Suprapubic skin (tissue), 4 donors: ENCODE measurements around the gene MCCC2. TPM values are rescaled to one million over a fixed set of nuclear protein-coding genes. Genes with fewer than 3 reads are reported as not detected.

Source experiments
- DNase-seq, 2 donors: peaks; one replicate each; pipeline ENCODE4 v3.0.0-alpha.2; 2019; ENCODE audit warnings: low spot score in 2 of 2
- H3K27ac ChIP-seq: fragments of 200-600 bp; sonication (generic); one replicate; pipeline ENCODE4 v1.5.1; 2019
- H3K27me3 ChIP-seq: fragments of 200-600 bp; sonication (generic); one replicate; pipeline ENCODE4 v1.5.1; 2019
- H3K36me3 ChIP-seq: fragments of 200-600 bp; sonication (generic); one replicate; pipeline ENCODE4 v1.5.1; 2019
- H3K4me1 ChIP-seq: fragments of 200-600 bp; sonication (generic); one replicate; pipeline ENCODE4 v1.5.1; 2019
- H3K4me3 ChIP-seq: fragments of 200-600 bp; sonication (generic); one replicate; pipeline ENCODE4 v1.5.1; 2019; ENCODE audit warnings: mild to moderate bottlenecking
- H3K9me3 ChIP-seq: fragments of 200-600 bp; sonication (generic); one replicate; pipeline ENCODE4 v1.5.1; 2019
- EP300 ChIP-seq: sonication (generic); formaldehyde crosslinking; IDR thresholded peaks from one replicate; pipeline ENCODE4 v1.6.1; 2017; ENCODE audit warnings: antibody characterized with exemption
- POLR2A ChIP-seq, 2 donors: fragments of 450-650 bp; IDR thresholded peaks; one replicate each; pipeline ENCODE4 v1.6.1; 2017; ENCODE audit warnings: antibody characterized with exemption in 2 of 2, mild to moderate bottlenecking in 2 of 2, moderate library complexity in 2 of 2
- POLR2AphosphoS5 ChIP-seq, 3 donors: sonication (generic); formaldehyde crosslinking; IDR thresholded peaks; one replicate each; pipeline ENCODE4 v1.6.1; 2017; ENCODE audit warnings: antibody characterized with exemption in 3 of 3
- WGBS: methylation state at CpG from one replicate; pipeline ENCODE4 v1.1.5; 2018; 5-methylcytosine and 5-hydroxymethylcytosine counted together
- total RNA-seq, 4 donors: library from RNA; depleted of rRNA; stranded (reverse); fragments of >200 nt; gene quantifications; one replicate each; pipeline ENCODE4 v1.1.0, GENCODE V29; 2016
- TF ChIP-seq, protein P1 (sequence below), 2 donors: fragments of 200-600 bp in 1 of 2; fragments of 450-650 bp in 1 of 2; sonication (generic) in 1 of 2; IDR thresholded peaks; one replicate each; pipeline ENCODE4 v1.5.1; 2016 to 2019; ENCODE audit warnings: antibody characterized with exemption in 2 of 2, mild to moderate bottlenecking in 1 of 2, moderate library complexity in 1 of 2

Gene MCCC2
- total RNA-seq, 4 donors from 2014 or later, result 21.4 to 50.0 (median 35.8) TPM

DNA sequence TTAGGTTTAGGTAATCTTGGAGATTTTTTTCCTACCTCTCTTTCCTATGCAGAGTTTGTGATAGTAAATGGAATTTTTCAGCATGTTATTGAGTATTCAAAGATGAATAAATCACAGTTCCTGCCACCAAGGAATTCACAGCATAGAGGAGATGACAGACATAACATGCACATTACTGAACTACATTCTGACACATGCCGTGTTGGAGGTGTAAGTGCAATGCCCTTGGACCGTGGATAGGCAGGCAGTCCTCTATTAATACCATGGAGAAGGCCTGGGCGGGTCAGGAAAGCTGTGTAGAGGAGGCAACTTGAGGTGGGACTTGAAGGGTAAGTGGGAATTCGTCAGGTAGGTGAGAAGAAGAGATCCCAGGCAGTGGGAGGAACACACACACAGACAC lies 43.9 kb downstream of the MCCC2 start:
- TF ChIP-seq POLR2AphosphoS5 (IDR thresholded peaks at IDR 0.05) (no peak), POLR2A (IDR thresholded peaks at IDR 0.05) (no peak), EP300 (no peak)
- TF ChIP-seq, protein P1, sequence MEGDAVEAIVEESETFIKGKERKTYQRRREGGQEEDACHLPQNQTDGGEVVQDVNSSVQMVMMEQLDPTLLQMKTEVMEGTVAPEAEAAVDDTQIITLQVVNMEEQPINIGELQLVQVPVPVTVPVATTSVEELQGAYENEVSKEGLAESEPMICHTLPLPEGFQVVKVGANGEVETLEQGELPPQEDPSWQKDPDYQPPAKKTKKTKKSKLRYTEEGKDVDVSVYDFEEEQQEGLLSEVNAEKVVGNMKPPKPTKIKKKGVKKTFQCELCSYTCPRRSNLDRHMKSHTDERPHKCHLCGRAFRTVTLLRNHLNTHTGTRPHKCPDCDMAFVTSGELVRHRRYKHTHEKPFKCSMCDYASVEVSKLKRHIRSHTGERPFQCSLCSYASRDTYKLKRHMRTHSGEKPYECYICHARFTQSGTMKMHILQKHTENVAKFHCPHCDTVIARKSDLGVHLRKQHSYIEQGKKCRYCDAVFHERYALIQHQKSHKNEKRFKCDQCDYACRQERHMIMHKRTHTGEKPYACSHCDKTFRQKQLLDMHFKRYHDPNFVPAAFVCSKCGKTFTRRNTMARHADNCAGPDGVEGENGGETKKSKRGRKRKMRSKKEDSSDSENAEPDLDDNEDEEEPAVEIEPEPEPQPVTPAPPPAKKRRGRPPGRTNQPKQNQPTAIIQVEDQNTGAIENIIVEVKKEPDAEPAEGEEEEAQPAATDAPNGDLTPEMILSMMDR (IDR thresholded peaks at IDR 0.05), result no peak
- Histone ChIP-seq H3K9me3 (no peaks in the 10 kb centered on the region), H3K36me3 (peaks cover 32% of the 10 kb centered on the region), H3K27me3 (no peaks in the 10 kb centered on the region), H3K4me3 (no peak overlapping the region), H3K4me1 (no peaks in the 10 kb centered on the region), H3K27ac (no peak overlapping the region)
- DNase-seq, result no peak
- WGBS, result 80% methylated on average over 4 of the region's 4 CpGs

DNA sequence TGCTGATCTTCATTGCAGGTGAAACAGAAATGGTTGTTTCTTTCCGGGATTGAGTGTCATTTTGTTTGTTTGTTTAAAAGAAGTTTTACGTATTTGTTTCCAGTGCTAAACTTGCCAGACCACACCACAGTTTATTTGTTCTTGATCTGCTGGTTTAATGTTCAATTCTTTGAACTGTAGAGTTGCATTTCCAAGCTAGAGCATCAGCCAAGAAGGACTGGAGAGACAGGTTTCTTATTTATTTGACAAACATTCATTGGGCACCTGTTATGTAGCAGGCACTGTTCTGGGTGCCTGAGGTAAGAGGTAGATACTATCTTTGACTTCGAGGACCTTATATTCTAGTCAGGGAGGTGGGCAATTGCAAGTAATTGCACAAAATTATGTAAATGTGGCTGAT lies 45.0 kb downstream of the MCCC2 start:
- H3K4me3 ChIP-seq, result no peak overlapping the region
- DNase-seq, result no peak
- H3K36me3 ChIP-seq, result peaks cover 40% of the 10 kb centered on the region
- H3K27me3 ChIP-seq, result no peaks in the 10 kb centered on the region
- H3K9me3 ChIP-seq, result no peaks in the 10 kb centered on the region
- H3K27ac ChIP-seq, result no peak overlapping the region
- no peaks in the 10 kb centered on the region for H3K4me1 ChIP-seq
- 73% methylated on average over 3 of the region's 3 CpGs for WGBS
- TF ChIP-seq, protein P1 (IDR thresholded peaks at IDR 0.05), result no peak
- TF ChIP-seq EP300, result no peak
- TF ChIP-seq POLR2A (IDR thresholded peaks at IDR 0.05), result no peak
- no peak for TF ChIP-seq POLR2AphosphoS5 (IDR thresholded peaks at IDR 0.05)

DNA sequence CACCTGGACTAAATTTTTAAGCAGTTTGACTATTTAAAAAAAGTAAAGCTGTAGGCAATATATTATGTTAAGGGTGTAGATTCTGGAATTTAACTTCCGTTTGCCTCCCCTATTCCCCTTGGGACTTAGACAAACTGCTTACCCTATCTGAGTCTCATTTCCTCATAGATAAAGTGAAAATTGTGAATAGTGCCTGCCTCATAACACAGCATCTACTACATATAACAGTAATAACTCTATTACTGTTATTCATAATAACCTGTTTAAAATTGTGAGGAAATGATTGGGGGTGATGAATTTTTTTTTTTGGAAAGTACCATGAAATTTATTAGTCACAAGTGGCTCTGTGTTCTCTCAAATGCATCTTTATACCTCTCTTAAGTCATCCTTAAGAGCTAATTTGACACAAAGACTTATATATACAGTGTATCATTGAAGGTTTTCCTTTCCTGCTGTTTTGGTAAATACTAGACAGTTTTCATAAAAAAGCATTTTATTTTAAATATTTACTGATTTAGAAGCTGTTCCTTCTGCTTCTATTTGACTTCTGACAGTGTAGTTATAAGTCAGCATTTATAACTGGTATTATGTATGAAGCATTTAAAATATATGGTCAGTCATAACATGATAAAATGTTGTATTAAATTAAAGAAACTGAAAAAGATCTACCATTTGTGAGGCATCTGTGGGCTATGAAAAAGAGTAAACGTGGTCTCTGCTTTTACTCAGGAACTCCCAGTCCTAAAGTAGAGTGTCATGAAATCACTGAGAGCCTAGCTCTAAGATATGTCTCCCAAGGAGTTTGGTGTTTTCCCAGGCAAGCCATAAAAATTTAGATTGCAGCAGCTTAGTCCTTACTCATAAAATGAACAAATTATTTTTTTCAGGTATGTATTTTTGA lies 46.4 kb downstream of the MCCC2 start:
- TF ChIP-seq, protein P1 (IDR thresholded peaks at IDR 0.05), result no peak
- TF ChIP-seq EP300, result no peak
- TF ChIP-seq POLR2A (IDR thresholded peaks at IDR 0.05), result no peak
- no peak for TF ChIP-seq POLR2AphosphoS5 (IDR thresholded peaks at IDR 0.05)
- no peak for DNase-seq
- Histone ChIP-seq H3K9me3 (no peaks in the 10 kb centered on the region), H3K27me3 (no peaks in the 10 kb centered on the region), H3K36me3 (peaks cover 52% of the 10 kb centered on the region), H3K4me1 (no peaks in the 10 kb centered on the region), H3K4me3 (no peak overlapping the region), H3K27ac (no peak overlapping the region)
- WGBS, result 73% methylated on average over 2 of the region's 2 CpGs

DNA sequence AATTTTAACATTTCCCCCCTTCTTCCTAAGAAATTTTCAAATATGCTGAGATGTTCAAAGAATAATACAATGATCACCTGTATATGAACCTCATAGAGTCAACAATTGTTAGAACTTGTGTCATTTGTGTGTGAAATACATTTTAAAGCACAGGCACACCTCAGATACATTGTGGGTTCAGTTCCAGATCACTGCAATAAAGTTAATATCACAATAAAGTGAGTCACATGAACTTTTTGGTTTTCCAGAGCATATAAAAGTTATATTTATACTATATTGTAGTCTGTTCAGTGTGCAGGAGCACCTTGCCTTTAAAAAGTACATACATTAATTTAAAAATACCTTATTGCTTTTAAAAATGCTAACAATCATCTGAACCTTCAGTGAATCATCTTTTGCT lies 50.0 kb downstream of the MCCC2 start:
- Histone ChIP-seq H3K36me3 (peaks cover 71% of the 10 kb centered on the region), H3K27me3 (no peaks in the 10 kb centered on the region), H3K4me3 (no peak overlapping the region), H3K9me3 (no peaks in the 10 kb centered on the region), H3K27ac (no peak overlapping the region), H3K4me1 (no peaks in the 10 kb centered on the region)
- TF ChIP-seq POLR2A (IDR thresholded peaks at IDR 0.05) (no peak), EP300 (no peak), POLR2AphosphoS5 (IDR thresholded peaks at IDR 0.05) (no peak)
- TF ChIP-seq, protein P1 (IDR thresholded peaks at IDR 0.05), result no peak
- no peak for DNase-seq

DNA sequence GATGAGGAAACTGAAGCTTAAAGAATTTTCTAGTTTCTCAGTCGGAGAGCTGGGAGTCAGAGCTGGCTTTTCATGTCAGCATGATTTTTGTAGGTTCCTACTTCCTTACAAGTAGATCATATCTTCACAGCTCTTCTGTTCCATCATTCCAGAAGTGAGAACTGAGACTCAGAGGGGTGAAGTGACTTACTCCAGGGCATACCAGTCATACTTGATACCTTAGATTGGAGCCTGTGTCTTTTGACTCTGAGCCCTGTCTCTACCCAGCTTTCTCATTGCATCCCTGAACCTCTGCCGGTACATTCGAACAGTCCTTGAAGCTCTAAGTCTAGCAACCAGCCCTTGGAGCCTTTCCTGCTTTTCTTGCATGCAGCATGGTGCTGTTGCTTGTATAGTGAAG lies 53.3 kb downstream of the MCCC2 start:
- WGBS, result 93% methylated on average over 3 of the region's 3 CpGs
- H3K4me3 ChIP-seq, result no peak overlapping the region
- peaks cover 70% of the 10 kb centered on the region for H3K36me3 ChIP-seq
- no peaks in the 10 kb centered on the region for H3K4me1 ChIP-seq
- TF ChIP-seq POLR2A (IDR thresholded peaks at IDR 0.05) (no peak), POLR2AphosphoS5 (IDR thresholded peaks at IDR 0.05) (no peak), EP300 (no peak)
- TF ChIP-seq, protein P1 (IDR thresholded peaks at IDR 0.05), result no peak
- H3K9me3 ChIP-seq, result no peaks in the 10 kb centered on the region
- DNase-seq, result no peak
- H3K27ac ChIP-seq, result no peak overlapping the region
- H3K27me3 ChIP-seq, result no peaks in the 10 kb centered on the region
